Measurements from ENCODE around the gene DNM3.
"Not testable (repeated sequence)": the region's sequence is repeated elsewhere in the genome, so short reads cannot be mapped to it uniquely, and the experiment has no call there.

The DNM3 gene

DNA sequence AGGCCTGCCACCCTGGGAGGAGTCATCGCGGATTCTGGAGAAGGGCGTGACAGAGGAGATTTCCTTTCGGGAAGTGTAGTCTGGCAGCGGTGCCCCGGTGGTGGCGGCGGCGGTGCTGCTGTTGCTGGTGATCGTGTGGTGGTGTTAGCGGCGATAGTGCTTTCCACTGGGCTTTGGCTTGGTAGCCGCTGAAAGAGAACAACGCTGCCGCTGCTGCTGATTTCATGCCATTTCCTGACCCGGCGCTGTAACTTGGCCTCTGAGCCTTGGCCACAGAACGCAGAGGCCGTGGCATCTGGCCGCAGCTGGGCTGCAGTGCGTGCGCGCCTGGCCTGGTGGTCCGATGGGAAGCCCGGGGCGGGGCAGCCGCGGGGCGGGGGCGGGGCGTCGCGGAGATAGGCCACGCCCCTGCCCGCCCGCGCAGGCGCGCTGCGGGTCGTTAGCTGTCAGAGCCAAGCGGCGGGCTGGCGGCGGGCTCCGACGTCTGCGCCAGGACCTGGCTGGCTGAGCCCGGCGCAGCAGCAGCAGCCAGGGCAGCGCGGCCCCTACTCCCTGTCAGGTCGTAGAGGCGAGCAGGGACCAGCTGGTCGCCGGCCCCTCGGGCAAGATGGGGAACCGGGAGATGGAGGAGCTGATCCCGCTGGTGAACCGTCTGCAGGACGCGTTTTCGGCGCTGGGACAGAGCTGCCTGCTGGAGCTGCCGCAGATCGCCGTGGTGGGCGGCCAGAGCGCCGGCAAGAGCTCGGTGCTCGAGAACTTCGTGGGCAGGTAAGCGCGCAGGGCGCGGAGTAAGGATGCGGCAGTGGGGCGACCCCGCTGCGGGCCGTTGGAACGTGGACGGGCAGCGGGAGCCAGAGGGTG lies at the start of gene DNM3:
Gene DNM3 (plus strand): TSS at position 449 of the 861 bp plus-strand sequence. CDS start 159 bp downstream, at position 608.
- peak within 1 kb of the TSS; percentile 53 for H3K27ac Mint-ChIP-seq
- peaks cover 24% of the 10 kb centered on the region for H3K27me3 Mint-ChIP-seq
- DNase-seq: peak; percentile 91
- H3K36me3 Mint-ChIP-seq (ENCODE audit: low read depth): no peaks in the 10 kb centered on the region
- peaks cover 21% of the 10 kb centered on the region for H3K4me1 Mint-ChIP-seq (ENCODE audit: low read depth)
- no peaks in the 10 kb centered on the region for H3K9me3 Mint-ChIP-seq
- H3K4me3 Mint-ChIP-seq: peak within 1 kb of the TSS; percentile 80

GRCh38 chr1:171792656-171793369 lies 48.5 kb upstream of the DNM3 start:
- peak overlapping the region; percentile 96 for H3K27ac Mint-ChIP-seq
- peaks cover 99% of the 10 kb centered on the region for H3K36me3 Mint-ChIP-seq (ENCODE audit: low read depth)
- DNase-seq: no peak
- peaks cover 54% of the 10 kb centered on the region for H3K4me1 Mint-ChIP-seq (ENCODE audit: low read depth)
- peaks cover 2% of the 10 kb centered on the region for H3K9me3 Mint-ChIP-seq
- no peaks in the 10 kb centered on the region for H3K27me3 Mint-ChIP-seq
- no peak overlapping the region for H3K4me3 Mint-ChIP-seq

DNA sequence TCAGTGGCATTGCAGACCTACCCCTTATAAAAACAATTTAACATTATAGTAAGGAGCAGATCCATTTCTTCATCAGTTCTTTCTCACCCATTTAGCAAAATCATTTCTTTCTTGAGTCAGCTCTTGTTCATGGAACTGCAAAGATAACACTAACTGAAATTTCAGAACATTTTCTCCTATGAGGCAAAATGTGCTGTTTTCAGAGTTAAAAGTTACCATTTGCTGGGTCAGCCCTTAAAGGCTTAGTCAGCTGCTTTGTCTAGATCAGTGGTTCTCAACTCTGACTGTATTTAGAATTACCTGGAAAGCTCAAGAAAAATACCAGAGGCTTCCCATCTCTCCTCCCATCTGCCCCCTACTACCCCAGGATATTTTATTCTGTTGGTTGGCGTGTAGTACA lies 47.7 kb upstream of the DNM3 start:
- Mint-ChIP-seq H3K27me3 (no peaks in the 10 kb centered on the region), H3K4me1 (ENCODE audit: low read depth) (peaks cover 50% of the 10 kb centered on the region), H3K36me3 (ENCODE audit: low read depth) (peaks cover 100% of the 10 kb centered on the region), H3K9me3 (peaks cover 2% of the 10 kb centered on the region), H3K4me3 (peak overlapping the region; percentile 41), H3K27ac (peak overlapping the region; percentile 96)
- no peak for DNase-seq

- H3K27ac Mint-ChIP-seq: peak overlapping the region; percentile 96
- DNase-seq: peak; percentile 50
- H3K27me3 Mint-ChIP-seq: no peaks in the 10 kb centered on the region
- peaks cover 2% of the 10 kb centered on the region for H3K9me3 Mint-ChIP-seq
- H3K4me1 Mint-ChIP-seq (ENCODE audit: low read depth): peaks cover 47% of the 10 kb centered on the region
- peak overlapping the region; percentile 41 for H3K4me3 Mint-ChIP-seq
- H3K36me3 Mint-ChIP-seq (ENCODE audit: low read depth): peaks cover 100% of the 10 kb centered on the region
These were observed 47.2 kb upstream of the DNM3 start for GRCh38 chr1:171794085-171794484.

- no peak for DNase-seq
- Mint-ChIP-seq H3K27ac (peak overlapping the region; percentile 45), H3K27me3 (no peaks in the 10 kb centered on the region), H3K36me3 (ENCODE audit: low read depth) (peaks cover 87% of the 10 kb centered on the region), H3K9me3 (peaks cover 2% of the 10 kb centered on the region), H3K4me1 (ENCODE audit: low read depth) (peaks cover 42% of the 10 kb centered on the region), H3K4me3 (no peak overlapping the region)
These were observed 44.7 kb upstream of the DNM3 start for GRCh38 chr1:171796592-171796991.

GRCh38 chr1:171798311-171798710 lies 43.0 kb upstream of the DNM3 start:
- H3K4me3 Mint-ChIP-seq: no peak overlapping the region
- H3K27me3 Mint-ChIP-seq: no peaks in the 10 kb centered on the region
- peaks cover 25% of the 10 kb centered on the region for H3K4me1 Mint-ChIP-seq (ENCODE audit: low read depth)
- no peak for DNase-seq
- H3K27ac Mint-ChIP-seq: peak overlapping the region; percentile 62
- H3K9me3 Mint-ChIP-seq: peaks cover 2% of the 10 kb centered on the region
- peaks cover 70% of the 10 kb centered on the region for H3K36me3 Mint-ChIP-seq (ENCODE audit: low read depth)

DNA sequence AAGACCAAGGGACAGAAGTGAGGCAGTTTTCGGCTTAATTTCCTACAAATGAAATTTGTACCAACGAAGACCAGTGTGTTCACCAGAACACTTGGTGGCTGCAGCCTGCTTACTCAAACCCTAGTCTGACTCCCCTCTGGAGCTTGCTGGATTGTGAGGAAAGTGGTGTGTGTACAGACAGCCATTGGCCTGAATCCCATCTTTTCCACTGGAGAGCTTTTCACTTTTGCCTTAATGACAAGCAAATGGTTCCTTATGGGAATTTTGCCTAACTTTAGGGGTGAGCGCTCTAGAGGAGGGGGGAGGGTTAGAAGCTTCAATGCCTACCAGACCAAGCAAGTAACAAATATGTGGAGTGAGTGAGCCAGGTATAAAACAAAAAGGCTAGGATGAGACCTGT lies 42.5 kb upstream of the DNM3 start:
- Mint-ChIP-seq H3K4me3 (no peak overlapping the region), H3K27ac (peak overlapping the region; percentile 55), H3K4me1 (ENCODE audit: low read depth) (peaks cover 21% of the 10 kb centered on the region), H3K27me3 (no peaks in the 10 kb centered on the region), H3K36me3 (ENCODE audit: low read depth) (peaks cover 65% of the 10 kb centered on the region), H3K9me3 (peaks cover 2% of the 10 kb centered on the region)
- no peak for DNase-seq

DNA sequence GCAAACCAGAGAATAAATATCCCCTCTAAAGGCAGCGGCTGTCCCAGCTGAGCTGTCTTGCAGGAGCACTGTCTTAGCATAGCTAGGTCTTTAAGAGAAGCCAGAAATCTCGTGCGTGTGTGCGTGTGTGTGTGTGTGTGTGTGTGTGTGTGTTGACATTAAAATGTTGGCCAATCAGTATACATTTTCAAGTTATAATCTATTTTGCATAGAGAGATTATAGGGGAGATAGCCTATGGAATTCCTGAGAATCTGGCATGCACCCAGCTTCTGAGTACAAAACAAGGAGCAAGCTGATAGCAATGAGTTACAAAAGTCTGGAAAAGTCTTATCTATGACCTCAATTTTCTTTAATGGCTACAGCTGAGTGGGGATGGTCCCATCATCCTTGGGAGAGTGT lies 42.1 kb upstream of the DNM3 start:
- H3K27me3 Mint-ChIP-seq: no peaks in the 10 kb centered on the region
- peaks cover 17% of the 10 kb centered on the region for H3K4me1 Mint-ChIP-seq (ENCODE audit: low read depth)
- no peak for DNase-seq
- H3K36me3 Mint-ChIP-seq (ENCODE audit: low read depth): peaks cover 61% of the 10 kb centered on the region
- H3K4me3 Mint-ChIP-seq: no peak overlapping the region
- H3K9me3 Mint-ChIP-seq: peaks cover 2% of the 10 kb centered on the region
- peak overlapping the region; percentile 55 for H3K27ac Mint-ChIP-seq

DNA sequence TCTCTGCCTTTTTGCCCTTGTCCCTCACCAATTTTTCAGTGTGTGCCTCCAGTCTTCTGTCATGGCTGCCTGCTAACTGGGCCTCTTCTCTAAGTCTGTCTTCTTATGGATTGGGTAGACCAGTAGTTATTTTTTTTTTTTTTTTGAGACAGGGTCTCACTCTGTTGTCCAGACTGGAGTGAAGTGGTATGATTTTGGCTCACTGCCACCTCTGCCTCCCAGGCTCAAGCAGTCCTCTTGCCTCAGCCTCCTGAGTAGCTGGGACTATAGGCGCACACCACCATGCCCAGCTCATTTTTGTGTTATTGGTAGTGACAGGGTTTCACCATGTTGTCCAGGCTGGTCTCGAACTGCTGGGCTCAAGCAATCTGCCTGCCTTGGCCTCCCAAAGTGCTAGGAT lies 41.6 kb upstream of the DNM3 start:
- peak overlapping the region; percentile 20 for H3K27ac Mint-ChIP-seq

DNA sequence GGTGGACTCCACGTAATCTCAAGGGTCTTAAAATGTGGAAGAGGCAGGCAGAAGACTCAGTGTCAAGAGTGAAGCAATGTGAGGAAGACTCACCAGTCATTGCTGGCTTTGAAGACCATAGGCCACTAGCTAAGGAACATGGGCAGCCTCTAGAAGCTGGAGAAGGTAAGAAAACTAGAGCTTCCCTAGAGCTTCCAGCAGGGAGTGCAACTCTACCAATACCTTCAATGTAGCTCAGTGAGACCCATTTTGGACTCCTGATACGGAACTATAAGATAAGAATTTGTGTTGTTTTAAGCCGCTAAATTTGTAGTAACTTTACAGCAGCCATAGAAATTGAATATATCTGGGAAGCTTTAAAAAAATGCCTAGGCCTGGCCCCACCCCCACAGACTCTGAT lies 41.0 kb upstream of the DNM3 start:
- H3K4me3 Mint-ChIP-seq: no peak overlapping the region
- peaks cover 9% of the 10 kb centered on the region for H3K4me1 Mint-ChIP-seq (ENCODE audit: low read depth)
- no peak for DNase-seq
- no peaks in the 10 kb centered on the region for H3K9me3 Mint-ChIP-seq
- H3K27ac Mint-ChIP-seq: no peak overlapping the region
- peaks cover 50% of the 10 kb centered on the region for H3K36me3 Mint-ChIP-seq (ENCODE audit: low read depth)
- H3K27me3 Mint-ChIP-seq: no peaks in the 10 kb centered on the region

More for the DNA sequence above, 41.6 kb upstream of the DNM3 start:
- H3K4me3 Mint-ChIP-seq, DNase-seq, H3K27me3 Mint-ChIP-seq, H3K9me3 Mint-ChIP-seq: not testable (repeated sequence)
- Mint-ChIP-seq H3K4me1 (ENCODE audit: low read depth) (peaks cover 11% of the 10 kb centered on the region), H3K36me3 (ENCODE audit: low read depth) (peaks cover 56% of the 10 kb centered on the region)

DNA sequence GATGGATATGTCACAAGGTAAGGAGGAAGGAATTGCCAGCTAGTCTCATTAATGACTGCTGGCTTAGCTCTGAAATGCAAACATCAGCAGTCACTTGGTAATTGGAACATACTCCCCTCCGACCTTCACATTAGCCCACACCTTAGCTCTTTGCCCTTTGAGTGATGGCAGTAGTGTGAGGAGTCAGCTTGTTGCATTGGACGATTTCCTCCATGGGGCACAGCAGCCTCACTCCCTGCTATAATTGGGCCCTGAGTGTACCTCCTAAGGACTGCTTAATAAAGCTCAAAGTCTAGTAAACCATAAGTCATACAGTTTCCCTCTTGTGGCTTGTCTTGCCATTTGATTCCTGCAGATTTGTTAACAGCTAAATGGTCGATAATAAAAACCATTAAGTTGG lies 40.4 kb upstream of the DNM3 start:
- H3K27ac Mint-ChIP-seq: no peak overlapping the region
- peaks cover 45% of the 10 kb centered on the region for H3K36me3 Mint-ChIP-seq (ENCODE audit: low read depth)
- H3K9me3 Mint-ChIP-seq: no peaks in the 10 kb centered on the region
- no peak for DNase-seq
- H3K27me3 Mint-ChIP-seq: no peaks in the 10 kb centered on the region
- H3K4me3 Mint-ChIP-seq: no peak overlapping the region
- peaks cover 13% of the 10 kb centered on the region for H3K4me1 Mint-ChIP-seq (ENCODE audit: low read depth)

- Mint-ChIP-seq H3K4me3 (no peak overlapping the region), H3K27me3 (no peaks in the 10 kb centered on the region), H3K36me3 (ENCODE audit: low read depth) (peaks cover 38% of the 10 kb centered on the region), H3K9me3 (no peaks in the 10 kb centered on the region), H3K4me1 (ENCODE audit: low read depth) (peaks cover 14% of the 10 kb centered on the region), H3K27ac (no peak overlapping the region)
- no peak for DNase-seq
These were observed 39.8 kb upstream of the DNM3 start for GRCh38 chr1:171801487-171801891.

- peaks cover 14% of the 10 kb centered on the region for H3K4me1 Mint-ChIP-seq (ENCODE audit: low read depth)
- H3K27me3 Mint-ChIP-seq: no peaks in the 10 kb centered on the region
- peaks cover 31% of the 10 kb centered on the region for H3K36me3 Mint-ChIP-seq (ENCODE audit: low read depth)
- DNase-seq: no peak
- H3K9me3 Mint-ChIP-seq: no peaks in the 10 kb centered on the region
- no peak overlapping the region for H3K27ac Mint-ChIP-seq
- no peak overlapping the region for H3K4me3 Mint-ChIP-seq
These were observed 39.1 kb upstream of the DNM3 start for GRCh38 chr1:171802207-171802606.

DNA sequence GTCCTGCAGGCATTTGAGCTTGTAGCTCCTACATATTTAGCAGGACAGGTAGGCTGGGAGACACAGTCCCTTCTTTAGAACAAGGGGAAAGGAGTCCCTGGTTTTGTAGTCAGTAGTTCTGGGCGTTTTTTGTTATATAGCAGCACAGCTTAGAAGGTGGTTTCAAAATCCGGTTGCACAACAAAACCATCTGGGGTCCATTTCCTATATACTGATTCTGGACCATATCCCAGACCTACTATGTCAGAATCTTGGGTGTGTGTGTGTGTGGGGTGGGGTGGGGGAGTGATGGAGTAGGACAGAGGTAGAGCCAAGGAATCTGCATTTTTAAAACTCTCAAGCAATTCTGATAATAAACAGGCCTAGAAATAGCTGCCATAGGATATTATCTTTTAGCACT lies 38.3 kb upstream of the DNM3 start:
- H3K27me3 Mint-ChIP-seq: no peaks in the 10 kb centered on the region
- peaks cover 14% of the 10 kb centered on the region for H3K4me1 Mint-ChIP-seq (ENCODE audit: low read depth)
- no peak for DNase-seq
- no peaks in the 10 kb centered on the region for H3K9me3 Mint-ChIP-seq
- no peak overlapping the region for H3K27ac Mint-ChIP-seq
- H3K4me3 Mint-ChIP-seq: no peak overlapping the region
- peaks cover 23% of the 10 kb centered on the region for H3K36me3 Mint-ChIP-seq (ENCODE audit: low read depth)

DNA sequence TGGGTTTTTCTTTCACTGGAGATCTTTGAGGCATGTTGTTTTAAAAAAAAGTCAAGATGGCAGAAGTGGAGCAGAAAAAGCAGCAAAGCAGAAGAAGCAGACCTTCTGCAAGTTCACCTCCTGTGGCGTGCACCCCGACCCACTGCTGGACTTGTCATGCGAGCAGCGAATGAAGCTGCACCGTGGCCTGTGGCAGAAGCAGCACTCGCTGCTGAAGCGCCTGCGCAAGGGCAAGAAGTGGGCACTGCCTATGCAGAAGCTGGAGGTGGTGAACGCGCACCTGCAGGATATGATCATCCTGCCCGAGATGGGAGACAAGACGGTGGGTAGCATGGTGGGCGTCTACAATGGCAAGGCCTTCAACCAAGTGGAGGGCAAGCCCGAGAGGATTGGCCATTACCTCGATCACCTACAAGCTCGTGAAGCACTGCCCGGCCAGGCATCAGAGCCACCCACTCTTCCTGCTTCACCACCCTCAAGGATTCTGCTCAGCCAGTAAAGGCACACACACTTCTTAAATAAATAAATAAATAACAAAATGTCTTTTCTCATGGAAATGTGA lies 37.8 kb upstream of the DNM3 start:
- H3K36me3 Mint-ChIP-seq (ENCODE audit: low read depth): peaks cover 18% of the 10 kb centered on the region
- peaks cover 12% of the 10 kb centered on the region for H3K4me1 Mint-ChIP-seq (ENCODE audit: low read depth)
- no peak for DNase-seq
- no peaks in the 10 kb centered on the region for H3K27me3 Mint-ChIP-seq
- H3K27ac Mint-ChIP-seq: no peak overlapping the region
- no peaks in the 10 kb centered on the region for H3K9me3 Mint-ChIP-seq
- H3K4me3 Mint-ChIP-seq: no peak overlapping the region
